Aorta (tissue), 5 donors: ENCODE data around the gene SIRT3. TPM values are rescaled to one million over a fixed set of nuclear protein-coding genes. Genes with fewer than 3 reads are reported as not detected.

Source experiments
- ATAC-seq: fragments of 200-7000 bp; cut with Tn5 transposase; one replicate; pipeline ENCODE4 v1.9.1; 2022; ENCODE audit warnings: moderate library complexity; ENCODE audit not compliant: low FRiP score
- DNase-seq, 2 donors: peaks; one replicate each; pipeline ENCODE4 v3.0.0-alpha.2; 2020
- H3K27ac ChIP-seq, 2 donors: one replicate each; pipeline ENCODE4 v1.5.1; 2013; ENCODE audit warnings: low read length in 2 of 2, mild to moderate bottlenecking in 2 of 2, moderate library complexity in 2 of 2, control low read depth in 1 of 2, inconsistent platforms in 1 of 2, low read depth in 1 of 2
- H3K27me3 ChIP-seq, 2 donors: one replicate each; pipeline ENCODE4 v1.6.1; 2013; ENCODE audit warnings: control low read depth in 1 of 2, low read length in 1 of 2, mild to moderate bottlenecking in 1 of 2, moderate library complexity in 1 of 2; ENCODE audit not compliant: insufficient read depth in 2 of 2, control insufficient read depth in 1 of 2
- H3K36me3 ChIP-seq, 2 donors: one replicate each; pipeline ENCODE4 v1.6.1; 2013; ENCODE audit warnings: control low read depth in 1 of 2, low read length in 1 of 2, mild to moderate bottlenecking in 1 of 2; ENCODE audit not compliant: insufficient read depth in 2 of 2, control insufficient read depth in 1 of 2
- H3K4me1 ChIP-seq, 2 donors: one replicate each; pipeline ENCODE4 v1.6.1; 2013; ENCODE audit warnings: low read length in 2 of 2, control low read depth in 1 of 2, mild to moderate bottlenecking in 1 of 2, moderate library complexity in 1 of 2; ENCODE audit not compliant: insufficient read depth in 2 of 2, control insufficient read depth in 1 of 2
- H3K4me3 ChIP-seq, 2 donors: one replicate each; pipeline ENCODE4 v1.5.1; 2013; ENCODE audit warnings: low read length in 2 of 2, control low read depth in 1 of 2, mild to moderate bottlenecking in 1 of 2
- H3K9me3 ChIP-seq: one replicate; pipeline ENCODE4 v1.6.1; 2013; ENCODE audit warnings: mild to moderate bottlenecking, low read length; ENCODE audit not compliant: control insufficient read depth
- WGBS, 2 donors: extraction: QIAGEN DNeasy Blood & Tissue Kit; methylation state at CpG; one replicate each; pipeline ENCODE4 v1.1.7; 2013; 5-methylcytosine and 5-hydroxymethylcytosine counted together
- intact Hi-C, 2 donors: fragments of 100-400 bp; cut with DNase I; formaldehyde crosslinking; loops; one replicate each; pipeline versions ENCODE4 v1.14.2 to v1.15.0; 2022
- long read RNA-seq, 2 donors: library from polyadenylated mRNA; unstranded; transcript quantifications; one replicate each; pipeline ENCODE4 v2.0.0, GENCODE V29; 2020 to 2021
- polyA plus RNA-seq, 2 donors: library from polyadenylated mRNA; stranded (reverse); fragments of 200-250 nt; gene quantifications; one replicate each; pipeline ENCODE4 v1.2.3, GENCODE V29; 2013
- total RNA-seq, 2 donors: library from RNA; stranded (reverse); fragmentation: NEBNext Ultra II Directional; extraction: Animal tissue kit (Norgen Biotek cat#: 25700); gene quantifications; one replicate each; pipeline ENCODE4 v1.2.1, GENCODE V29; 2021
- donor health status: healthy with polysubstance abuse.
- donor health status: Bipolar disorder and iron deficiency.
- donor health status: DM: no; HTN: no; CAD: no.
- donor health status: DM: no; HTN: no; CAD: no.
- donor health status: DM: yes; HTN: yes; CAD: no.

SIRT3 gene
- 10 to 100 TPM in 1 of 2 donors, 1 to 10 TPM in 1; 8.6 to 17.6 TPM for total RNA-seq
- polyA plus RNA-seq: 10 to 100 TPM; 14.8 to 24.8 TPM
- long read RNA-seq, donor 1, transcript SIRT3-214 (7 exons, 1,588 nt): minor isoform, 22 of 81 reads
- long read RNA-seq, donor 1, transcript SIRT3-201 (7 exons, 2,543 nt): major isoform, 28 of 81 reads
- long read RNA-seq, donor 1, partial matches to known transcripts: 3 of 81 reads
- long read RNA-seq, donor 1, other reads (novel, unspliced or antisense): 25 of 81 reads
- long read RNA-seq, donor 2, partial matches to known transcripts: 5 of 23 reads
- long read RNA-seq, donor 2, other reads (novel, unspliced or antisense): 9 of 23 reads

- intact Hi-C loops: loop anchor here in 1 of 2 donors (1.0 to 10.0 kb wide), 2 partner anchors 28 to 69 kb away; partner anchors contain the start of gene IFITM2
- H3K4me3 ChIP-seq: peak within 1 kb of the TSS; percentile 90 to 92
- ATAC-seq (peak; percentile 95), DNase-seq (peak; percentile 90 to 91)
- H3K9me3 ChIP-seq: no peaks in the 10 kb centered on the region
- 1% methylated on average over 40 to 70 of the region's 70 CpGs for WGBS, 2 donors
- peaks cover 0 to 2% of the 10 kb centered on the region in 2 donors for H3K36me3 ChIP-seq
- H3K4me1 ChIP-seq: no peaks in the 10 kb centered on the region
- no peaks in the 10 kb centered on the region for H3K27me3 ChIP-seq
- H3K27ac ChIP-seq: peak within 1 kb of the TSS; percentile 31 to 80
Observed at GRCh38 chr11:235997-236773, at the start of gene SIRT3. TSS of gene SIRT3 (minus strand) at chr11:236342. CDS start at chr11:236328, 14 bp downstream.

DNA sequence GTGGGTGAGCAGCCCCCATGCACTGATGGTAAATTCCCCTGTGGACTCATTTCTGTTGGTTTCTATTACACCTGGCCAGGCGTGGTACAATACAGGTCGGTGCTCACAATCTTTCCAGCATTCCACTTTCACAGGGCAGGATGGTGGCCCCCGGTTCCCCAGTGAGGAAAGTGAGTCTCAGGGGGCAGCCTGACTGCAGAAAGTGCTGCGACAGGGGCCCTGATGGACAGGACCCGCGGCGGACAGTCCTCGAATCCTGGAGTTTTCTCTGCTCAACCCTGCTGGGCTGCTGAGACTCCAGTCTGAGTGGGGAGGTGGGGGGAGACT is 49.7 kb upstream of the SIRT3 start:
- peak in 1 of 2 donors; percentile 41 for DNase-seq
- WGBS, 2 donors: 84 to 86% methylated on average over 8 of the region's 8 CpGs

DNA sequence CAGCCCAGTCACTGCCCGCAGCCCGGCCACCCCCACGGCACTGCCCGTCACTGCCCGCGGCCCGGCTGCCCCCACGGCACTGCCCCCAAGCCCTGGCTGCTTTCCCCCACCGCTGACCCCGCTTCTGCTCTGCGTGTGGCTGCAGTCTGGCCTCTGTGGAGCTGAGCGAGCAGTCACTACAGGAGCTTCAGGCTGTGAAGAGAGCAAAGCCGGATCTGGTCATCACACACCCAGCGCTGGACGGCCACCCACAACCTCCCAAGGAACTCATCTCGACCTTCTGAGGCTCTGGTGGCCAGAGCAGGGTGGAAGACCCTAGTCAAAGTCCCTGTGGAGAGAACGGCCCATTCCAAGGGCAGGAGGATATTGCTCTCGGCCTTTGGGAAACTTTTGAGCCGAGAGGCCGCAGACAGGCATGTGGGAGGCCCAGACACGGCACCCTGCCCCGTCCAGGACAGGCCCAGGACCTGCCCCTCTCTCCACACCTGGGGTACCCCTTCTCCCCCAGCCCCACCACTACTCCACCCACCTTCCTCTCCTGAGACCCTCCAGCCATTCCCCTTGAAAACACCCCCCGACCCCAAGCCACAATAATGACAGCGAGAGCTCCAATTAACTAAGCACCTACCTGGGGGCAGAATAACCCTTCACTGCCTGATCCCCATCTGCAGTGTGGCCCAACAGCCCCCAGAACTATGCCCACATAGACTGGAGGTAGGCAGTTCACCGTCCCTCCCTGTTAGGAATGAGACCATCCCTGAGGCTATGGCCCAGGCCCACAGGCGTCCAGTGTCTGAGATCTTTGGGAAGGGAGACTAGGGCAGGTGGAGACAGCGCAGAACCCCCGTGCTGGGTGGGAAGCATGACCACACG is 49.1 kb upstream of the SIRT3 start:
- no peaks in the 10 kb centered on the region for H3K36me3 ChIP-seq
- H3K27ac ChIP-seq: no peak overlapping the region
- no peaks in the 10 kb centered on the region for H3K27me3 ChIP-seq
- intact Hi-C loops: loop anchor here in 1 of 2 donors (5.0 kb wide), 1 partner anchor 33 kb away; no protein-coding TSS in a partner anchor
- no peaks in the 10 kb centered on the region for H3K9me3 ChIP-seq
- peak in 1 of 2 donors; percentile 59 for DNase-seq
- H3K4me3 ChIP-seq: no peak overlapping the region
- ATAC-seq: no peak
- WGBS, 2 donors: 83 to 86% methylated on average over 29 of the region's 29 CpGs
- no peaks in the 10 kb centered on the region for H3K4me1 ChIP-seq

More for the DNA sequence above, 49.7 kb upstream of the SIRT3 start:
- no peak overlapping the region for H3K4me3 ChIP-seq
- H3K4me1 ChIP-seq: no peaks in the 10 kb centered on the region
- no peak overlapping the region for H3K27ac ChIP-seq
- H3K36me3 ChIP-seq: no peaks in the 10 kb centered on the region
- H3K9me3 ChIP-seq: no peaks in the 10 kb centered on the region
- intact Hi-C loops: loop anchor here in 1 of 2 donors (5.0 kb wide), 1 partner anchor 34 kb away; no protein-coding TSS in a partner anchor
- ATAC-seq: no peak
- no peaks in the 10 kb centered on the region for H3K27me3 ChIP-seq

- no peak overlapping the region for H3K27ac ChIP-seq
- no peaks in the 10 kb centered on the region for H3K4me1 ChIP-seq
- no peak overlapping the region for H3K4me3 ChIP-seq
- H3K27me3 ChIP-seq: peaks cover 0 to 1% of the 10 kb centered on the region in 2 donors
- H3K9me3 ChIP-seq: no peaks in the 10 kb centered on the region
- no peaks in the 10 kb centered on the region for H3K36me3 ChIP-seq
- ATAC-seq (no peak), DNase-seq (peak; percentile 47 to 54)
- 86 to 91% methylated on average over 23 to 24 of the region's 24 CpGs for WGBS, 2 donors
- intact Hi-C loops: loop anchor here in 1 of 2 donors (5.0 kb wide), 1 partner anchor 32 kb away; no protein-coding TSS in a partner anchor
Observed at GRCh38 chr11:284105-285020, 48.2 kb upstream of the SIRT3 start.

DNA sequence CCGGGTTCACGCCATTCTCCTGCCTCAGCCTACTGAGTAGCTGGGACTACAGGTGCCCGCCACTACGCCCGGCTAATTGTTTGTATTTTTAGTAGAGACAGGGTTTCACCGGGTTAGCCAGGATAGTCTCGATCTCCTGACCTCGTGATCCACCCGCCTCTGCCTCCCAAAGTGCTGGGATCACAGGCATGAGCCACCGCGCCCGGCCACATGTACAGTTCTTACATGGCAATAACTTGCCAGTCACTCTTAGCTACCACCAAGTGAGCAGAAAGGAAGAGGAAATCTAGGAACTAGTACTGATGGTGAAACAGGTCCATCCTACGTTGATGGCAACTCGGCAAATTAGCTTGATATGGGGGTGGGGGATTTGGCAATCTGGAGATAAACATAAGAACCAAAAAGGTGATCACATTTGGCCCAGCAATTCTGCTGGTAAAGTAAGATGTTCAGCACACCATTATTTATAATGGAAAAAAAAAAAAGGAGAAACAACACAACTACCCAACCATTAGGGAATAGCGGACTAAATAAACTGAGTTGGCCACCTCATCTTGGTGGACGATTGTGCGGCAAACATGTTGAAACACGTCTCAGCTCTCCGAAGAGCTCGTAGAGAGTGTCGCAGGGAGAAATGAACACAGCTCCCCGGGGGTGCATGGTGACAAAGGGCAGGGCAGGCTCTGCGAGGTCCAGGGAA is 47.4 kb upstream of the SIRT3 start:
- Histone ChIP-seq H3K36me3 (no peaks in the 10 kb centered on the region), H3K9me3 (no peaks in the 10 kb centered on the region), H3K4me1 (no peaks in the 10 kb centered on the region), H3K27ac (no peak overlapping the region), H3K27me3 (peaks cover 0 to 1% of the 10 kb centered on the region in 2 donors), H3K4me3 (no peak overlapping the region)
- intact Hi-C loops: no loop called here
- 83 to 91% methylated on average over 18 to 23 of the region's 23 CpGs for WGBS, 2 donors
- ATAC-seq (no peak), DNase-seq (no peak)

DNA sequence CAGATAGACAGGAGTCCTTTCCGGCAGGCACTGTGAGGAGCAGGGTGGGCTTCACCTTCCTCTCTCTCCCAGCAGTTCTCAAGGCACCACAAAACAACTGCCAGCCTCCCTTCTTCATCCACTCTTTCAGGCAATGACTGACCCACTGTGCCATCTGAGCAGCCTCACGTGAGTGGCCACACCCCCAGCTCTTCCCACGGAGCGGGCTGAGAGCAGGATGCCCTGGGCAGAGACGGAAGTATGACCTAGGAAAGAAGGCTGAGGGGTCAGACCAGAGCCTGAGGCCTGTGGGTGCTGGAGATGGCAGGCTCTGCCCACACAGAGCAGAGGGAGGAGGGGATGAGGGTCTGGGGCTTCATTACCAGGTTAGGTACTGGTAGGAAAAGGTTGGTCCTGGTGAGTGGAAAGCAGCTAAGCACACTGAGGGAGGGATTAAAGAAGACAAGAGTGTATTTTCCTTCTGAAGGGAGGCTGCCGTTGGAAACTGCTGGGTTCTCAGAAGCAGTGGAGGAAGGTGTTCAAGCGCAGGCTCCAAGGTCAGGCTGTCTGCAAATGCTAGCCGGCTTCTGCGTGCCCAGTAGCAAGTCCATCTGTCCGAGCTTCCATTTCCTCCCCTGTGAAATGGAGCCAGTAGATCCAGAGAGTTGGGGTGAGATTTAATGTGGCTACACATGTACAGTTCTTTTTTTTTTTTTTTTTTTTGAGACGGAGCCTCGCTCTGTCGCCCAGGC is 46.7 kb upstream of the SIRT3 start:
- DNase-seq (peak in 1 of 2 donors; percentile 64), ATAC-seq (no peak)
- H3K4me1 ChIP-seq: no peaks in the 10 kb centered on the region
- no peaks in the 10 kb centered on the region for H3K9me3 ChIP-seq
- H3K4me3 ChIP-seq: no peak overlapping the region
- intact Hi-C loops: no loop called here
- WGBS, 2 donors: 56 to 62% methylated on average over 10 to 13 of the region's 13 CpGs
- no peaks in the 10 kb centered on the region for H3K36me3 ChIP-seq
- no peak overlapping the region for H3K27ac ChIP-seq
- H3K27me3 ChIP-seq: peaks cover 0 to 1% of the 10 kb centered on the region in 2 donors

DNA sequence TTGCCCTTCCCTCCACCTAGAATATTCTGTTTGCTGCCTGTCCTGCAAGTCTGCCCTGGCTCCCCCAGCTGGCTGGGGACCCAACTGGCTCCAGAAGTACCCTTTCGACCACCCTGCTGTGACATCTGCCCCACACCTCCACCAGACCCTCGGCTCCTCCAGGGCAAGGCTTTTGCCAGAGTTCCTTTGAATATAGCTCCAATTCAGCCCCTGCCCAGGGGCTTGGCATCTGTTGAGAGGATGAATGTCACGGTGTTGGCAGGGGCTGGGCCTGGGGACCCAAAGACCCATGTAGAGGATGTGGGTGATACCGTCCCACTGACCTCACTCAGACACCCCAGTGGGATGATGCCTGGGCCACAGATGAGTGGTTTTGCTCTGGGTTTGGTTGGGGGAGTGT is 46.0 kb upstream of the SIRT3 start:
- H3K27ac ChIP-seq: no peak overlapping the region
- no peaks in the 10 kb centered on the region for H3K4me1 ChIP-seq
- WGBS, 2 donors: 63 to 65% methylated on average over 4 of the region's 4 CpGs
- H3K9me3 ChIP-seq: no peaks in the 10 kb centered on the region
- H3K36me3 ChIP-seq: no peaks in the 10 kb centered on the region
- H3K27me3 ChIP-seq: peaks cover 0 to 1% of the 10 kb centered on the region in 2 donors
- DNase-seq (peak in 1 of 2 donors; percentile 47), ATAC-seq (no peak)
- intact Hi-C loops: no loop called here
- no peak overlapping the region for H3K4me3 ChIP-seq
